ENCODE results near the gene ABL1.

Gene ABL1

DNA sequence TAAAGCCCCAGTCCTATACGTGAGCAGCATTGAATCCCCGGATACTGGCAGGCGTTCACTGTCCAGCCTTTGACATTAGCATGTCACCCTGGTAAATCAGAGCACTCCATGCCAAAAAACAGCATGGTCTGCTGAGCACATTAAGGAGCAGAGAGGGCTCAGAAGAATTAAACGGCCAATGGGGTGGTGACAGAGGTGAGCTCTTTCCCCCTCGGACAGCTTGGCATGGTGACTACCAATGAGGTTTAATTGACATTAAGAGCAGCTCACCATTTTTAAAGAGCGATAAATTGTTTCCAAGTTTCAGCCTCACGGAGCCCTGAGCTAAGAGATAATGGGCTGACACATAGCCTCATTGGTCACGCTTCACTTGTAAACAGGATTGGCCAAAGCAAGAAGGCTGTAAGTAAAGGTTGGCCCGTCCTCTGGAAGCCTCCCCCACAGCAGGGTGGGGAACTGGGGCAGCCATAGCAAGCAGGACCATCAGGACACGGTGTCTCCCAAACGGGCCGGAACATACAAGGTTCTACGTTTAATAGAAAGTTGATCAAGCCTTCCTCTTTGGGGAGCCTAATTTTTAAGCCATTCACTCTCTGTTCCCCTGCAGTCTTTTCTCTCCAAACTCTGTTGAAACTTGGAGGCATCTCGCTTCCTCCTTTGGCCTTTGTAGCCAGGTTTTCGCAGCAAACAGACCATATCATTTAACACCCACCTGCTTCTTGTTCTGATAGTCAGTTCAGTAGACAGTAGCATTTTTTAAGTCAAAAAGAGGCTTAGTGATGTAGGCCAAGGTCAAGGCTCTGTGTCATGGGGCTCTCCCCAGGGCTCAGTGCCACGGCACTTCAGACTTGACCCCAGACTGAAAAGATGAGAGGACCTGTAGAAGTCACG lies 35.7 kb downstream of the ABL1 start:
- DNase-seq (ENCODE audit: low read depth in 1 of 2, low spot score in 1 of 2), result no peak

DNA sequence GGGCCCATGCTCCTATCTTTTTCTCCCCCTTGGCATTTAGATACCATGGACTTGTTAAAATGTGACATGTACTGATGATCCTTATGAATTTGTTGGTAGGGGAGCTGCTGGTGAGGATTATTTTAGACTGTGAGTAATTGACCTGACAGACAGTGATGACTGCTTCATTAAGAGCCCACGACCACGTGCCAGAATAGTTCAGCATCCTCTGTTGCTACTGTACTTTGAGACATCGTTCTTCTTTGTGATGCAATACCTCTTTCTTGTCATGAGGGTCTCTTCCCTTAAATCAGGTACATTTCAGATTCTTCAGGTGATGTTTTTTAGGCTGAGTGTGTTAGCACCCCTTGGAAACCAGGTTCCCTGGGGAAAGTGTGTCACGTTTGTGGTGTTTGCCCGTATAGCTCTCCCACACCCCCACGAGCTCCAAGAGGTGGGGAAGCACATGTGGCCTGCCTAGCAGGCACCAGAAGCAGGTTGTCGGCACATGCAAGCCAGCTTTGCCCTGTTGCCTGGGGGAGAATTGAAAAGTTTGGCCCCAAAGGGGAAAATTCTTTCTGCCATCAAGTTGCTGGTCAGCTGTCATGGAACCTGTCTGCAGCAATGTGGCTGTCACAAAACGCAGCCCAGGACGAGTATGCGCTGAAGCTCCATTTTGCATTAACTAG lies 36.5 kb downstream of the ABL1 start:
- DNase-seq (ENCODE audit: low read depth in 1 of 2, low spot score in 1 of 2), result no peak

DNA sequence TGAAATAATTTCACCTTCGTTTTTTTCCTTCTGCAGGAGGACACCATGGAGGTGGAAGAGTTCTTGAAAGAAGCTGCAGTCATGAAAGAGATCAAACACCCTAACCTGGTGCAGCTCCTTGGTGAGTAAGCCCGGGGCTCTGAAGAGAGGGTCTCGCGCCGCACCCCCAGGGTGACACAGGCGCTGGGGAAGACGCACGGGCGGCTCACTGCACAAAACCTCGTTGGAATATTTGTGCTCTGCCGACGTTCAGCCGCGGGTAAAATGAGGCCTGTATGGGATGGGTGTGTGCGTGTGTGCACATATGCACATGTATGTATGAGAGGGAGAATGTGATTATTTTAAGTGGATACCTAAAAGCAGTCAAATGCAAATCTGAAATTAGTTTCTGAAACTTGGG lies 37.0 kb downstream of the ABL1 start:
- no peak for DNase-seq (ENCODE audit: low read depth in 1 of 2, low spot score in 1 of 2)

DNA sequence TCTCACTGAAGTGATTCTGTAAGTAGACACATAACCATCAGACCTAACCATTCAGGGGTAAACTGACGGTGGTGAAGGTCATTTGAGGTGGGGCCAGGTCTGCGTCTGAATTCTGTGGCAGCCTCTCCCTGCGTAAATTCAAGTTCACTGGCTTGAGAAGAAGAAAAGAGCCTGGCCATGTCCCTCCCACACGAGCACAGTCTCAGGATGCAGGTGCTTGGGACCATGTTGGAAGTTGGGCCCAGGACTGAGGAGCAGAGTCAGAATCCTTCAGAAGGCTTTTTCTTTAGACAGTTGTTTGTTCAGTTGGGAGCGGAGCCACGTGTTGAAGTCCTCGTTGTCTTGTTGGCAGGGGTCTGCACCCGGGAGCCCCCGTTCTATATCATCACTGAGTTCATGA lies 37.5 kb downstream of the ABL1 start:
- DNase-seq (ENCODE audit: low read depth in 1 of 2, low spot score in 1 of 2), result no peak

DNA sequence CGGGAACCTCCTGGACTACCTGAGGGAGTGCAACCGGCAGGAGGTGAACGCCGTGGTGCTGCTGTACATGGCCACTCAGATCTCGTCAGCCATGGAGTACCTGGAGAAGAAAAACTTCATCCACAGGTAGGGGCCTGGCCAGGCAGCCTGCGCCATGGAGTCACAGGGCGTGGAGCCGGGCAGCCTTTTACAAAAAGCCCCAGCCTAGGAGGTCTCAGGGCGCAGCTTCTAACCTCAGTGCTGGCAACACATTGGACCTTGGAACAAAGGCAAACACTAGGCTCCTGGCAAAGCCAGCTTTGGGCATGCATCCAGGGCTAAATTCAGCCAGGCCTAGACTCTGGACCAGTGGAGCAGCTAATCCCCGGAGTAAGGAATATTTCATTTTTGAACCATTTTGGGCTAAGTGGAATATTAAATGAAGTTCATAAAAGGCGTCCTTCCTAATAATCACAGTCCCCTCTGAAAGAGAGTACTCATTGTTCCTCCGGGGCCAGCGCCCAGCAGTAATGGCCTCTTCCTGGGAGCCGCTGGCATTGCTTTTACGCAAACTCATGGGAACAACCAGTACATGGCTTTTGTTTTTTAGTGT lies 38.0 kb downstream of the ABL1 start:
- DNase-seq (ENCODE audit: low read depth in 1 of 2, low spot score in 1 of 2), result no peak

DNA sequence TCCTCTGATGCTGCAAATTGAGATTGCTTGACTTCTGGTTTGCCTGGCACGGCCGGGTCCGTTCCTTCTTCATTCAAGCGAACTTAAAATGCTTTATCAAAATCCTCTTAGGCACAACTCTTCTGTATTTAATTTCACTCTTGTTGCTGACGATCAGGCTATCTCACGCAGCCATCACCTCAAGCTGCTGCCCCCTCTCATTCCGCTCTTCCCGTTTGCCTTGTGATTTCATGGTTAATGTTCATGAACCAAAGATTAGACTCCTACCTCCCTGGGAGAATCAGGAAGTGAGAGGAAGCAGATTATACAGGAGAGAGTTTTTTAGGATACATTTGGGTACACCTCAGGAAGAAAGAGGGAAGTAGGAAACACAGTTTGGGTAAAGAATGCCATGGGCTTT lies 38.9 kb downstream of the ABL1 start:
- no peak for DNase-seq (ENCODE audit: low read depth in 1 of 2, low spot score in 1 of 2)

DNA sequence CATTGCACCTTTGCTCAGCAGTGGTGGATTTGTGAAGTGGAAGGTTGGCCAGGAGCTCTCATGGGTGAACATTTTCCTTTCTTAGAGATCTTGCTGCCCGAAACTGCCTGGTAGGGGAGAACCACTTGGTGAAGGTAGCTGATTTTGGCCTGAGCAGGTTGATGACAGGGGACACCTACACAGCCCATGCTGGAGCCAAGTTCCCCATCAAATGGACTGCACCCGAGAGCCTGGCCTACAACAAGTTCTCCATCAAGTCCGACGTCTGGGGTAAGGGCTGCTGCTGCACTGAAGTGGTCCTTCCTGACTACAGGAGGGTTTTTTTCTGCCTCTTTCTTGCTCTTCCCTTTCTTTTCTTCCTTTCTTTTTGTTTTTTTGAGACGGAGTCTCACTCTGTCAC lies 39.7 kb downstream of the ABL1 start:
- no peak for DNase-seq (ENCODE audit: low read depth in 1 of 2, low spot score in 1 of 2)

DNA sequence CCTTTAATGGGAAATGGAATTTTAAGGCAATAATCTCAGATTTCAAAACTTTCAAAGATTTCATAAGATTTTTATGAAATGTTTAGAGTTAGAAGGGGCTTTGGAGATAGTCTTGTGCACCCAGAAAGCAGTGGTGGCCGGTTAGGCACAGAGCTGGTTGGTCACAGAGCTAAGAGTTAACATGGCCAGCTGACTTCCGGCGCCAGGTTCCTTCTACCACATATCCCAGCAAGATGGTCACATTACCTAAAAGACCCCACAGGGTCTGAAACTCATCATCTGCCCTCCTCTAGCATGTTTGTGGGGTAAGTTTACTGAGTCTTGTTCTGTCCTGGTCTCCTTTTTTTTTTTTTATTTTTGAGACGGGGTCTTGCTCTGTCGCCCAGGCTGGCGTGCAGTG lies 42.2 kb downstream of the ABL1 start:
- no peak for DNase-seq (ENCODE audit: low read depth in 1 of 2, low spot score in 1 of 2)

DNA sequence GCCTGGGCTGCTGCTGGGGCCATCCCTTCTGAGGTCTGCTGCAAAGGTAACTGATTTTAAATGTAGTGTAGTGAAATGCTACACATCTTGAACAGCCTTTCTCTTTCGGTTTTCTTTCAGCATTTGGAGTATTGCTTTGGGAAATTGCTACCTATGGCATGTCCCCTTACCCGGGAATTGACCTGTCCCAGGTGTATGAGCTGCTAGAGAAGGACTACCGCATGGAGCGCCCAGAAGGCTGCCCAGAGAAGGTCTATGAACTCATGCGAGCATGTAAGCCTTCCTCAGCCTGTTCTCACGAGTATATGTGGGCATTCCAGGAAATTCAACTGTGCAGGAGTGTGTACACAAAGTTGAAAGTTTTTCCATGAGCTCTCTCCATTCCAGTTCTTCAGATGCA lies 43.2 kb downstream of the ABL1 start:
- DNase-seq (ENCODE audit: low read depth in 1 of 2, low spot score in 1 of 2), result no peak

DNA sequence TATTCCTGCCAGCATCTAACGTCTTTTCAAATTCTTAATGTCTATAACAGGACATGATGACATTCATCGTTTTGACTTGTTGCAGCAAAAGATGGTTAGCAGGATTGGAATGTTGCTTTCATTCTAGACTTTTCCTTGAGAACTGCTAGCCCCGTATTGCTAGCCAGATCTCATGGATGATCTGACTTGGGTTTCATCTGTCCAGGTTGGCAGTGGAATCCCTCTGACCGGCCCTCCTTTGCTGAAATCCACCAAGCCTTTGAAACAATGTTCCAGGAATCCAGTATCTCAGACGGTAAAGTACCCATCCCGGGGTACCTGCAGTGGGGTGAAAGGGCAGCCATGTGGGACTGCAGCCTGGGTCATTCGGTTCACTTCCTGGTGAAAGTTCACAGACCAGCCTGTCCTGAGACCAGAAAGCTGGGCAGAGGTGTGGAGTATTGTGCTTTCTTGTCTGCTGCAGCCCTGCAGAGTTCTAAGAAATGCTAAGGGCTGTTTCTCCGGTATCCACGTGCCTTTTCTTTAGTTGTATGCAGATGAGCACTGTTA lies 44.9 kb downstream of the ABL1 start:
- no peak for DNase-seq (ENCODE audit: low read depth in 1 of 2, low spot score in 1 of 2)

DNA sequence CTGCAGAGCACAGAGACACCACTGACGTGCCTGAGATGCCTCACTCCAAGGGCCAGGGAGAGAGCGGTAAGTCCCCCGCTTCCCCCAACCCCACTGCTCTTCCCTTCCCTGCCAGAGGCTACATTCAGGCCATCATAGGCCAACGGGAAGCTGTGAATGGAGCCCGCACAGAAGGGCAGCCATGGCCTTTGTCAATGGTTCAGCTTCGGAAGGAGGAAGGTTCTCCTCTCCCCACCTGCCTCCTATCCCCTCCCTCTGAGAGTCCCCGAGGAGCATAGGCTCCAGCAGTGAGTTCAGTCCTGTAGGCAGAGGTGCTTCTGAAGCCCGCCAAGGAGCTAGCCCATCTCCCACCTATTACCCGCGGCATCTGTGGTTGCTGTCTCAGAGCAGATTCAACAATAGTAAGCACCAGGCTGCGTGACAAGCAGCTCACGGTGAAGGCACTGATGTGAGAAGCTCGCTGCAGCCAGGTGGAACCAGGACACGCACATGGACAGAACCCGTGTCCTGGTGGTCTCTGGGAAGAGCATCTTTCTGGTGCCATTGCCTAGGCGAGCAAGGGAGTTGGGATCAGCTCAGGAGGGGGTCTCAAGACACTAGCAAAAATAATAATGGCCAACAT lies 45.7 kb downstream of the ABL1 start:
- DNase-seq (ENCODE audit: low read depth in 1 of 2, low spot score in 1 of 2), result no peak

DNA sequence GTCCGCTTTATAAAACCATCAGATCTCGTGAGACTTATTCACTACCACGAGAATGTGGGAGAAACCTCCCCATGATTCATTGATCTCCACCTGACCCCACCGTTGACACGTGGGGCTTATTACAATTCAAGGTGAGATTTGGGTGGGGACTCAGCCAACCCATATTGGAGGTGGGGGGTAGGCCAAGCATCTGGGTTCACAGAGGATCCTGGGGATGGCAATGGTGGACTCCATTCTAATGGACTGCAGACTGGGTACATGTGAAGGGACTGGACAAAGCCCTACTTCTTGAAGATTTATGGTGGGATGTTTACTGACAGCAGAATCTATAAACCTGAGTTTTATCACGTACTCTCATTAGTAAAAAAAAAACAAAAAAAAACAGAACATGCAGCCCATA lies 46.5 kb downstream of the ABL1 start:
- DNase-seq (ENCODE audit: low read depth in 1 of 2, low spot score in 1 of 2), result no peak

DNA sequence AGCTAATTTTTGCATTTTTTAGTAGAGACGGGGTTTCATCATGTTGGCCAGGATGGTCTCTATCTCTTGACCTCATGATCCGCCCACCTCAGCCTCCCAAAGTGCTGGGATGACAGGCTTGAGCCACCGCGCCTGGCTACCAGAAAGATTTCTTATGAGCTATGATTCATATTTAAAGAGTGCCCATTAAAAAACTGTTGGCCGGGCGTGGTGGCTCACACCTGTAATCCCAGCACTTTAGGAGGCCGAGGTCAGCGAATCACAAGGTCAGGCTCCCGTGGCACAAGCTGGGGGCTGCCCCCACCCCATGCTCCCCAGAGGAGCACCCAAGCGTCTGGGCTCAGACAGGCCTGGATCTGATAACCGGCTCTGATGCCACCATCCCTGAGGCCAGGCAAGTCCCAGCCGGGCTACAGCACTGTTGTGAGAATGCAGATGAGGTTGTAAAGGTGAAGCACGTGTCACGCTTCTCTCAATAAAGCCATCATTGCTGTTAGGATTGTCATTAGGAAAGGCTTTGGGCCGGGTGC lies 47.7 kb downstream of the ABL1 start:
- no peak for DNase-seq (ENCODE audit: low read depth in 1 of 2, low spot score in 1 of 2)

DNA sequence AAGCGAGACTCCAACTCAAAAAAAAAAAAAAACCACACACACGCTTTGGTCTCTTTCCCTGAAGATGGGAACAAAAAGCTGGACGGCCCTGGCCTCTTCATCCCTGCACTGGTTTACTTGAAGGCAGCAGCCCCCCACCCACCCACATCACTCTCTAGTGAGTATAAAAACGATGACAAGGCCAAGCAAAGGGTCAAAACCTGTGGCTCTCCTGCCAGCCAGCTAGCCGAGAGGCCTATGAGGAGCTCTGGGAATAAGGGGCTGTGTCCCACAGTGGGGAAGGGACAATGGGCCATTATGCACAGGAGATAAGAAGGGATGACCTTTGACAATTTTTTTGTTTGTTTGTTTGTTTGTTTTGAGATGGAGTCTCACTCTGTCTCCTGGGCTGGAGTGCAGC lies 48.4 kb downstream of the ABL1 start:
- no peak for DNase-seq (ENCODE audit: low read depth in 1 of 2, low spot score in 1 of 2)

DNA sequence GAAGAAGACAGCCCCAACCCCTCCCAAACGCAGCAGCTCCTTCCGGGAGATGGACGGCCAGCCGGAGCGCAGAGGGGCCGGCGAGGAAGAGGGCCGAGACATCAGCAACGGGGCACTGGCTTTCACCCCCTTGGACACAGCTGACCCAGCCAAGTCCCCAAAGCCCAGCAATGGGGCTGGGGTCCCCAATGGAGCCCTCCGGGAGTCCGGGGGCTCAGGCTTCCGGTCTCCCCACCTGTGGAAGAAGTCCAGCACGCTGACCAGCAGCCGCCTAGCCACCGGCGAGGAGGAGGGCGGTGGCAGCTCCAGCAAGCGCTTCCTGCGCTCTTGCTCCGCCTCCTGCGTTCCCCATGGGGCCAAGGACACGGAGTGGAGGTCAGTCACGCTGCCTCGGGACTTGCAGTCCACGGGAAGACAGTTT lies 49.1 kb downstream of the ABL1 start:
- no peak for DNase-seq (ENCODE audit: low read depth in 1 of 2, low spot score in 1 of 2)

DNA sequence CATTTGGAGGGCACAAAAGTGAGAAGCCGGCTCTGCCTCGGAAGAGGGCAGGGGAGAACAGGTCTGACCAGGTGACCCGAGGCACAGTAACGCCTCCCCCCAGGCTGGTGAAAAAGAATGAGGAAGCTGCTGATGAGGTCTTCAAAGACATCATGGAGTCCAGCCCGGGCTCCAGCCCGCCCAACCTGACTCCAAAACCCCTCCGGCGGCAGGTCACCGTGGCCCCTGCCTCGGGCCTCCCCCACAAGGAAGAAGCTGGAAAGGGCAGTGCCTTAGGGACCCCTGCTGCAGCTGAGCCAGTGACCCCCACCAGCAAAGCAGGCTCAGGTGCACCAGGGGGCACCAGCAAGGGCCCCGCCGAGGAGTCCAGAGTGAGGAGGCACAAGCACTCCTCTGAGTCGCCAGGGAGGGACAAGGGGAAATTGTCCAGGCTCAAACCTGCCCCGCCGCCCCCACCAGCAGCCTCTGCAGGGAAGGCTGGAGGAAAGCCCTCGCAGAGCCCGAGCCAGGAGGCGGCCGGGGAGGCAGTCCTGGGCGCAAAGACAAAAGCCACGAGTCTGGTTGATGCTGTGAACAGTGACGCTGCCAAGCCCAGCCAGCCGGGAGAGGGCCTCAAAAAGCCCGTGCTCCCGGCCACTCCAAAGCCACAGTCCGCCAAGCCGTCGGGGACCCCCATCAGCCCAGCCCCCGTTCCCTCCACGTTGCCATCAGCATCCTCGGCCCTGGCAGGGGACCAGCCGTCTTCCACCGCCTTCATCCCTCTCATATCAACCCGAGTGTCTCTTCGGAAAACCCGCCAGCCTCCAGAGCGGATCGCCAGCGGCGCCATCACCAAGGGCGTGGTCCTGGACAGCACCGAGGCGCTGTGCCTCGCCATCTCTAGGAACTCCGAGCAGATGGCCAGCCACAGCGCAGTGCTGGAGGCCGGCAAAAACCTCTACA lies 49.8 kb downstream of the ABL1 start:
- no peak for DNase-seq (ENCODE audit: low read depth in 1 of 2, low spot score in 1 of 2)

DNA sequence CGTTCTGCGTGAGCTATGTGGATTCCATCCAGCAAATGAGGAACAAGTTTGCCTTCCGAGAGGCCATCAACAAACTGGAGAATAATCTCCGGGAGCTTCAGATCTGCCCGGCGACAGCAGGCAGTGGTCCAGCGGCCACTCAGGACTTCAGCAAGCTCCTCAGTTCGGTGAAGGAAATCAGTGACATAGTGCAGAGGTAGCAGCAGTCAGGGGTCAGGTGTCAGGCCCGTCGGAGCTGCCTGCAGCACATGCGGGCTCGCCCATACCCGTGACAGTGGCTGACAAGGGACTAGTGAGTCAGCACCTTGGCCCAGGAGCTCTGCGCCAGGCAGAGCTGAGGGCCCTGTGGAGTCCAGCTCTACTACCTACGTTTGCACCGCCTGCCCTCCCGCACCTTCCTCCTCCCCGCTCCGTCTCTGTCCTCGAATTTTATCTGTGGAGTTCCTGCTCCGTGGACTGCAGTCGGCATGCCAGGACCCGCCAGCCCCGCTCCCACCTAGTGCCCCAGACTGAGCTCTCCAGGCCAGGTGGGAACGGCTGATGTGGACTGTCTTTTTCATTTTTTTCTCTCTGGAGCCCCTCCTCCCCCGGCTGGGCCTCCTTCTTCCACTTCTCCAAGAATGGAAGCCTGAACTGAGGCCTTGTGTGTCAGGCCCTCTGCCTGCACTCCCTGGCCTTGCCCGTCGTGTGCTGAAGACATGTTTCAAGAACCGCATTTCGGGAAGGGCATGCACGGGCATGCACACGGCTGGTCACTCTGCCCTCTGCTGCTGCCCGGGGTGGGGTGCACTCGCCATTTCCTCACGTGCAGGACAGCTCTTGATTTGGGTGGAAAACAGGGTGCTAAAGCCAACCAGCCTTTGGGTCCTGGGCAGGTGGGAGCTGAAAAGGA lies 50.7 kb downstream of the ABL1 start:
- DNase-seq (ENCODE audit: low read depth in 1 of 2, low spot score in 1 of 2), result no peak

DNA sequence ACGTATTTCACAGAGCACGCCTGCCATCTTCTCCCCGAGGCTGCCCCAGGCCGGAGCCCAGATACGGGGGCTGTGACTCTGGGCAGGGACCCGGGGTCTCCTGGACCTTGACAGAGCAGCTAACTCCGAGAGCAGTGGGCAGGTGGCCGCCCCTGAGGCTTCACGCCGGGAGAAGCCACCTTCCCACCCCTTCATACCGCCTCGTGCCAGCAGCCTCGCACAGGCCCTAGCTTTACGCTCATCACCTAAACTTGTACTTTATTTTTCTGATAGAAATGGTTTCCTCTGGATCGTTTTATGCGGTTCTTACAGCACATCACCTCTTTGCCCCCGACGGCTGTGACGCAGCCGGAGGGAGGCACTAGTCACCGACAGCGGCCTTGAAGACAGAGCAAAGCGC lies 51.9 kb downstream of the ABL1 start:
- no peak for DNase-seq (ENCODE audit: low read depth in 1 of 2, low spot score in 1 of 2)

DNA sequence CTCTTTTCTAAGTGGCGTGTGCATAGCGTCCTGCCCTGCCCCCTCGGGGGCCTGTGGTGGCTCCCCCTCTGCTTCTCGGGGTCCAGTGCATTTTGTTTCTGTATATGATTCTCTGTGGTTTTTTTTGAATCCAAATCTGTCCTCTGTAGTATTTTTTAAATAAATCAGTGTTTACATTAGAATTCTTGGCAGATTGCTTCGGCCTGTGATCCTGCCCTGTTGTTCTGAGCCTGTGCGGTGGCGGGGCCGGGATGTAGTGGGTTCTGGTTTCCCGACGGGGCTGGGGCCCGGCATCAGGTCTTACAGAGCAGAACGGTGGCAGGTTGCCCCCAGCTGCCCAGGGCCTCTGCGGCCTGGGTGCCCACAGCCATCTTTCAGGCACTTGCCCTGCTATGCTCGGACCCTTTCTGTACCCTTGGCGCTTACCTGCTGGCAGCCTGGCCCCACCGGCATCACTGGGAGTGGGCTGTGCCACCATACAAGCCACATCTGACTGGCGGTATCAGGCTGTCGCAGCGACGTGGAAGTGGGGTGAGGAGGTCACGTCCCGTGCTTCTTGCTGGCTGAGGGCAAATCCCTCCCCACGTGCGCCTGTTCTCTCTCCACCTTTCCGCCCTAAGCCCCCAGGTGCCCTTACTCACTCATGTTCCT lies 52.6 kb downstream of the ABL1 start:
- no peak for DNase-seq (ENCODE audit: low read depth in 1 of 2, low spot score in 1 of 2)

Data from stimulated activated CD4-positive, alpha-beta T cell treated with anti-CD3 and anti-CD28 coated beads, Interleukin-15, amount 100 ng/mL, for 1 hour (primary cell).